Tibial nerve (tissue), 4 donors: ENCODE data around the gene SNX32. TPM values are rescaled to one million over a fixed set of nuclear protein-coding genes. Genes with fewer than 3 reads are reported as not detected.

ENCODE experiments used
- DNase-seq, 2 donors: peaks; one replicate each; pipeline ENCODE4 v3.0.0-alpha.2; 2019; ENCODE audit warnings: low spot score in 2 of 2
- H3K27ac ChIP-seq, 4 donors: fragments of 200-600 bp; sonication (generic) in 3 of 4; one replicate each; pipeline ENCODE4 v1.5.1; 2017 to 2019; ENCODE audit warnings: mild to moderate bottlenecking in 1 of 4
- H3K27me3 ChIP-seq, 2 donors: fragments of 200-600 bp; sonication (generic) in 1 of 2; one replicate each; pipeline versions ENCODE4 v1.5.1 to v1.6.0; 2017 to 2019
- H3K36me3 ChIP-seq, 3 donors: fragments of 200-600 bp; sonication (generic); one replicate each; pipeline ENCODE4 v1.5.1; 2018 to 2019
- H3K4me1 ChIP-seq, 4 donors: fragments of 200-600 bp; sonication (generic) in 3 of 4; one replicate each; pipeline ENCODE4 v1.5.1; 2017 to 2019
- H3K4me3 ChIP-seq, 4 donors: fragments of 200-600 bp; sonication (generic) in 3 of 4; one replicate each; pipeline ENCODE4 v1.5.1; 2017 to 2019; ENCODE audit warnings: mild to moderate bottlenecking in 1 of 4, moderate library complexity in 1 of 4
- H3K9me3 ChIP-seq, 4 donors: fragments of 200-600 bp; sonication (generic) in 3 of 4; one replicate each; pipeline ENCODE4 v1.5.1; 2017 to 2019
- EP300 ChIP-seq, 2 donors: sonication (generic); formaldehyde crosslinking; IDR thresholded peaks; one replicate each; pipeline ENCODE4 v1.6.1; 2017; ENCODE audit warnings: antibody characterized with exemption in 2 of 2, mild to moderate bottlenecking in 1 of 2
- POLR2A ChIP-seq, 2 donors: fragments of 450-650 bp; IDR thresholded peaks; one replicate each; pipeline ENCODE4 v1.6.1; 2017; ENCODE audit warnings: antibody characterized with exemption in 2 of 2, mild to moderate bottlenecking in 2 of 2, moderate library complexity in 2 of 2
- WGBS, 2 donors: methylation state at CpG; one replicate each; pipeline ENCODE4 v1.1.5; 2018; 5-methylcytosine and 5-hydroxymethylcytosine counted together
- total RNA-seq, 4 donors: library from RNA; depleted of rRNA; stranded (reverse); fragments of >200 nt; gene quantifications; one replicate each; pipeline ENCODE4 v1.1.0, GENCODE V29; 2016
- TF ChIP-seq, protein P1 (sequence below), 5 experiments: fragments of 200-600 bp in 3 of 5; fragments of 450-650 bp in 2 of 5; sonication (generic) in 3 of 5; IDR thresholded peaks; one replicate each; pipeline ENCODE4 v1.5.1; 2016 to 2019; ENCODE audit warnings: antibody characterized with exemption in 5 of 5, mild to moderate bottlenecking in 3 of 5, moderate library complexity in 2 of 5

The SNX32 gene
- total RNA-seq, 4 donors from 2014 or later: 0.78 to 2.5 (median 1.5) TPM; not detected in 1

DNA sequence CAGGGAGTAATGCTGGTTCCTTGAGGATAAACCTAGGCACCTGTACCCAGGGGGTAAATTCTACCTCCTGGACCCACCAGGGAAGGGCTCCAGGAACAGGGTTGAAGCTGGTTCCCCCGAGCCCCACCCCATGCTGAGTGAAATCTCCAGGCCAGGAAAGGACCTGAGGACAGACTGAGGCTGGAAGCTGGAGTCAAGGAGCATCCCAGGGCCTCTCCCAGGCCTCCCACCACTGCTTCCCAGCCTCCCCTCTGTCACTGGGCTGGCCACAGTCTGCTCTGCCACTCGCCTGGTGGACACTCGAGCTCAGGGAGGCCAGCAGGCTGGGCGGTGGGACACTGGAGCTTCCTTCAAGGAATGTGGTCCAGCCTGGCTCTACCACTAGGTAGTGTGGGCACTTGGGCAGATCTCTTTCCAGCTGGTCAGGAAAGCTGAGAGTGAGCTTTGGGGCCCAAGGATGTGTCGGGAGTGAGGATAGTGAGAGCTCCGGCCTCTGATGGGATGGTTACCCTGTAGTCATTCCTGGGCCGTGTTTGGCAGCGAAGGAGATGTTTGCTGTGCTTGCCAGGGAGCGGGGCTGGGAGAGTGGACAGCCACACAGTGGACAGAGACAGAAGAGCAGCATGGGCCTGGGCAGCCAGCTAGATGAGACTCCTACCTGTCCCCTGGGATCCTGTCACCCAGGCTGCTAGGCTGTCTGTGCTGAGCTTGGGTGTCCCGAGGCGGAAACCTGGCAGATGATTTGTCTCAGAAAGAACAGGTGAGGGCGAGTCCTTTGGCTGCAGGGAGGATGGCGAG is 43.5 kb upstream of the SNX32 start:
- Histone ChIP-seq H3K27me3 (peaks cover 3 to 49% of the 10 kb centered on the region in 2 donors), H3K9me3 (no peaks in the 10 kb centered on the region), H3K4me3 (no peak overlapping the region), H3K4me1 (peaks cover 0 to 27% (median 16%) of the 10 kb centered on the region in 4 donors), H3K36me3 (no peaks in the 10 kb centered on the region), H3K27ac (no peak overlapping the region)
- DNase-seq: no peak
- 84 to 87% methylated on average over 9 to 13 of the region's 13 CpGs for WGBS, 2 donors
- TF ChIP-seq POLR2A (IDR thresholded peaks at IDR 0.05) (no peak), EP300 (IDR thresholded peaks at IDR 0.05) (no peak)
- TF ChIP-seq, protein P1, sequence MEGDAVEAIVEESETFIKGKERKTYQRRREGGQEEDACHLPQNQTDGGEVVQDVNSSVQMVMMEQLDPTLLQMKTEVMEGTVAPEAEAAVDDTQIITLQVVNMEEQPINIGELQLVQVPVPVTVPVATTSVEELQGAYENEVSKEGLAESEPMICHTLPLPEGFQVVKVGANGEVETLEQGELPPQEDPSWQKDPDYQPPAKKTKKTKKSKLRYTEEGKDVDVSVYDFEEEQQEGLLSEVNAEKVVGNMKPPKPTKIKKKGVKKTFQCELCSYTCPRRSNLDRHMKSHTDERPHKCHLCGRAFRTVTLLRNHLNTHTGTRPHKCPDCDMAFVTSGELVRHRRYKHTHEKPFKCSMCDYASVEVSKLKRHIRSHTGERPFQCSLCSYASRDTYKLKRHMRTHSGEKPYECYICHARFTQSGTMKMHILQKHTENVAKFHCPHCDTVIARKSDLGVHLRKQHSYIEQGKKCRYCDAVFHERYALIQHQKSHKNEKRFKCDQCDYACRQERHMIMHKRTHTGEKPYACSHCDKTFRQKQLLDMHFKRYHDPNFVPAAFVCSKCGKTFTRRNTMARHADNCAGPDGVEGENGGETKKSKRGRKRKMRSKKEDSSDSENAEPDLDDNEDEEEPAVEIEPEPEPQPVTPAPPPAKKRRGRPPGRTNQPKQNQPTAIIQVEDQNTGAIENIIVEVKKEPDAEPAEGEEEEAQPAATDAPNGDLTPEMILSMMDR (IDR thresholded peaks at IDR 0.05): no peak

DNA sequence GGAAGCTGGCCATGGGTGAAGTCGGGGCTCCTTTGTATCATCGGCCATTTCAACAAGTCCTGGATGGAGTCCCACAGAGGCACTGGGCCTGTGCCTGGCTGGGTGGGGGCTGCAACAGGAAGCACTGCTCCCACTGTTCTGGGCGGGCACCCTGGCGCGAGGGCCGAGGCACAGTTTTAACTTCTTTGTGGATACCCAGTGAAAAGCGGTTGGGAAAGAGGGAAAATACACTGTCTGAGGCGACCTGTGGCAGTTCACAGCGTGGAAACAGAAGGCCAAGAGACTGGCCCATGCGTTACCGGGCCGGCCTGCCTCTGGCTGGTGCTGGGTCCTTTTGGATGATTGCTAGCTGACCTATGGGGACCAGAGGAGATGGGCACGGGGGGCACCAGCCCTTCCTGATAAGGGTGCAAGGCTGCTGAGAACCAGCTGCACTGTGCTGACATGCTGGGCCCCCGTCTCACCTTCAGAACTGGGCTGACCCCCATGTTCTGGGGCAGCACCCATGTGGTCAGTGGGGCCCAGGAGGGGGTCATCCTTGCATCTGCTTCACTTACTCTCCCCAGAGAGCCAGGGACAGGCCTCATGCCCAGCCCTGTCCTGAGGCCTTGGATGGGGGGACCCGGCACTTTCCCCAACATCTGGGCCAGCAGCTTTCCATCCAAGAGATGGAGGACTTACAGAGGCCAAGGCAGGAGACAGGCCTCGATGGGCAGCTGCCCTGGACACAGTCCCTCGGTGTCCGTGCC is 42.7 kb upstream of the SNX32 start:
- Histone ChIP-seq H3K4me3 (no peak overlapping the region), H3K27me3 (peaks cover 3 to 44% of the 10 kb centered on the region in 2 donors), H3K4me1 (peaks cover 0 to 24% (median 14%) of the 10 kb centered on the region in 4 donors), H3K36me3 (no peaks in the 10 kb centered on the region), H3K9me3 (no peaks in the 10 kb centered on the region), H3K27ac (no peak overlapping the region)
- TF ChIP-seq, protein P1 (IDR thresholded peaks at IDR 0.05): no peak
- TF ChIP-seq POLR2A (IDR thresholded peaks at IDR 0.05) (no peak), EP300 (IDR thresholded peaks at IDR 0.05) (no peak)
- DNase-seq: no peak
- WGBS, 2 donors: 77 to 92% methylated on average over 13 to 15 of the region's 18 CpGs

DNA sequence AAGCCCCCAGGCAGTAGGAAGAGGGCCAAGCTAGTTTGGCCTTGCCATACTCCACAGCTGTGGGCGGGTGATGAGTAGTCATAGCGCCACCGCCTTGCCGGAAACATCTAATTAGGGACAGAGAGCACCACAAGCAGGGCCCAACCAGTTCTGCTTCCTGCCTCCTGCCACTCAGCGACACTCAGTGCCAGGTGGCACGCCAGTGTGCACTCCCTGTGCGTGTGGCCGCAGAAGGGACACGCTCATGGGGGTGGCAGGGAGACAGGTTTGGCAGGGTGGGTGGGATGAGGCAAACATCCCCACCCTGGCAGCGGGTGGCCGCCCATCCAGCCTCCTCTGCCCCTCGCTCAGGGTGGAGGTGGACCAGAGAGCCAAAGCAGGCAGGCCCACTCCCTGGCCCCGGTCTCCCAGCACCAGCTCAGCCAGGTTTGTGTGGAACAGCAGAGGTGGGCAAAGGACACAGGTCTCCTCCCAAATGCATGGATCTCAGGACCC is 42.0 kb upstream of the SNX32 start:
- H3K27me3 ChIP-seq: peaks cover 3 to 41% of the 10 kb centered on the region in 2 donors
- no peak overlapping the region for H3K27ac ChIP-seq
- DNase-seq: no peak
- peaks cover 0 to 17% (median 9%) of the 10 kb centered on the region in 4 donors for H3K4me1 ChIP-seq
- TF ChIP-seq, protein P1 (IDR thresholded peaks at IDR 0.05): no peak
- TF ChIP-seq POLR2A (IDR thresholded peaks at IDR 0.05) (no peak), EP300 (IDR thresholded peaks at IDR 0.05) (no peak)
- H3K36me3 ChIP-seq: no peaks in the 10 kb centered on the region
- no peaks in the 10 kb centered on the region for H3K9me3 ChIP-seq
- no peak overlapping the region for H3K4me3 ChIP-seq
- 76 to 83% methylated on average over 9 to 13 of the region's 13 CpGs for WGBS, 2 donors

DNA sequence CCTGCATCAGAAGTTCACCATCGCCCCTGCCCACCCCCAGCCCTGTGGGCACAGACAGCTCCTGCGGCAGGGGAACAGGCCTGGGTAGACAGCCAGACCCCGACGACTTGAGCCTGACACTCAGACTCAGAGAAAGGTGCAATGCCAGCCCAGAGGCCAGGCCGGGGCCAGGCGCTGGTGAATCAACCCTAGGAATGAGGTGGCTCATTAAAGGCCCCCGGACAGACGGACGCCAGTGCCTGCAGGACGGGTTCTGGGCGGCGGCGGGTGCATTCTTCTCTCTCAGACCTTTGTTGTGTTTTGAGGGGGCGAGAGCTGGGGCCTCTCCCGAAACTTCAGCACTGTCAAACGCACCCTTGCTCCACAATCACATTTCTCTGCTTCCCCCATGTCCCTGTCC is 41.3 kb upstream of the SNX32 start:
- 74 to 77% methylated on average over 13 to 16 of the region's 16 CpGs for WGBS, 2 donors
- DNase-seq: no peak
- Histone ChIP-seq H3K4me3 (no peak overlapping the region), H3K27ac (no peak overlapping the region), H3K27me3 (peaks cover 0 to 38% of the 10 kb centered on the region in 2 donors), H3K36me3 (no peaks in the 10 kb centered on the region), H3K4me1 (peaks cover 0 to 10% (median 5%) of the 10 kb centered on the region in 4 donors), H3K9me3 (no peaks in the 10 kb centered on the region)
- TF ChIP-seq EP300 (IDR thresholded peaks at IDR 0.05) (no peak), POLR2A (IDR thresholded peaks at IDR 0.05) (no peak)
- TF ChIP-seq, protein P1 (IDR thresholded peaks at IDR 0.05): no peak
